Esophagus muscularis mucosa (tissue), 3 donors: Measurements from ENCODE around the gene GLG1.
"Not testable (repeated sequence)": the region's sequence is repeated elsewhere in the genome, so short reads cannot be mapped to it uniquely, and the experiment has no call there.

Experiments
- CTCF ChIP-seq, 3 experiments: fragments of 200-600 bp in 2 of 3; fragments of 450-650 bp in 1 of 3; sonication (generic) in 2 of 3; IDR thresholded peaks; one replicate each; pipeline ENCODE4 v1.5.1; 2017 to 2019; ENCODE audit warnings: antibody characterized with exemption in 3 of 3, mild to moderate bottlenecking in 2 of 3, moderate library complexity in 1 of 3
- POLR2A ChIP-seq: fragments of 450-650 bp; IDR thresholded peaks from one replicate; pipeline ENCODE4 v1.6.1; 2017; ENCODE audit warnings: antibody characterized with exemption, moderate library complexity, mild to moderate bottlenecking, low read depth
- POLR2AphosphoS5 ChIP-seq, 2 donors: sonication (generic); formaldehyde crosslinking; IDR thresholded peaks; one replicate each; pipeline ENCODE4 v1.6.1; 2017; ENCODE audit warnings: antibody characterized with exemption in 2 of 2

GRCh38 chr16:74546112-74546511 lies 60.8 kb downstream of the GLG1 start:
- not testable (repeated sequence) for TF ChIP-seq POLR2AphosphoS5 (IDR thresholded peaks at IDR 0.05); CTCF (IDR thresholded peaks at IDR 0.05); POLR2A
